HG02588 (cell line): ENCODE data around the gene WWTR1.

Experiments used
- ATAC-seq: cut with Tn5 transposase; IDR thresholded peaks from one replicate; pipeline ENCODE4 v1.9.1; 2021; ENCODE audit warnings: mild to moderate bottlenecking, moderate library complexity; ENCODE audit not compliant: unreplicated experiment

Gene WWTR1

GRCh38 chr3:149596134-149596770, 61.6 kb downstream of the WWTR1 start:
- no peak for ATAC-seq

GRCh38 chr3:149593418-149594160, 64.2 kb downstream of the WWTR1 start:
- ATAC-seq = no peak

DNA sequence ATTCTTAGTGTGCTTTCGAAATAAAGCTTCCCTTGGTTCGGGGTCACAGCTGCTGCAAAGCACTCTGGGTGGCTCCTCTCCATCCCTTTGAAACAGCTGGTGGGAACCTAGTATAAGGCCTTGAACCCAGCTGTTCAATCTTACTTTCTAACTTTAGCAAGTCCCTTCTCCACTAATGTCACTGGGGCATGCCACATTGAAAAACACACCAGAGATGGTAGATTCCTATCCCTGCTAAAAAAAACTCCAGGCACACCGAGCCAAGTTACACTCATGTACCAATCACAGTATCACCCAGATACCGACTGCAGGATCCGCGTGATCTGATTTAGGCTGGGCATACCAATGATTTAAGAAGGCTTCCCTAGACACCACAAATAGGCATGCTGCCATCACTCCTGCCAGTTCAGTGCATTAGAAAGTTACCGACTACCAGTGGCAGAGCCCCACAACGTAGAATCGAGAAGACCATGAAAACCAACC, 65.0 kb downstream of the WWTR1 start:
- ATAC-seq = no peak

GRCh38 chr3:149590691-149591441, 67.0 kb downstream of the WWTR1 start:
- ATAC-seq = no peak

DNA sequence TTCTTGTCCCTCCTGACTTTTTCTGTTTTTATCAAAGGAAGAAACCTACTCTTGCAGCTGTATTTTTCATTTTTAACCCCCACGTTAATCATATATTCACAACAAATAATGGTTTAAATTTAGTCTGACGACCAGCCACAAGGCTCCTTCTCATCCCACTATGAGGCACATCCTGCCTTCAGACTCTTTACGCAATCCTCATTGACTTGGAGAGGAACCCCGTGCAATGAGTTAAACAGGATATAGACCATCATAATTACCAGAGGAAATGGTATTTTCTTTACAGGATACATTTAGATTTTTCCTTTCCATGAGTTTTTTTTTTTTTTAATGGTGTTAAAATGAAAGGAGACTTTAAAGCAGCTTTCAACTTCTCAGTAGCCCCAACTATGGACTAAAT, 68.5 kb downstream of the WWTR1 start:
- ATAC-seq = no peak

DNA sequence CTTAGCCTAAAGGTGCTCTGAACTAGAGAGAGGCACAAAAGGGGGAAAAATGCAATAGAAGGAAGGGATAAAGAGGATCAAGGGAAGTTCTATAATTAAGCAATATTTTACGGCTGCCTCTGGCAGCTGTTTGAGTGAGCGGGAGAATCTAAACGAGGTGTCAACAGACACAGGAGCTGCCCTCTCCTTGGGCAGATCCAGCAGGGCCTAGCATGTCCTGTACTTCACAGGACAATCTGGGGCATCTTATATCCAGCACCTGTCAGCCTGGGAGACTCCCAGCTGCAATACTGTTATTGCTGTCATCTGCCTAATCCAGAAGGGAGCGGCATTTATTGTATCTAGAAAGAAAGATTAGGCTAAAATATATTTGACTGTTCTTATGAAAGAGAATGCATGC, 68.9 kb downstream of the WWTR1 start:
- no peak for ATAC-seq

DNA sequence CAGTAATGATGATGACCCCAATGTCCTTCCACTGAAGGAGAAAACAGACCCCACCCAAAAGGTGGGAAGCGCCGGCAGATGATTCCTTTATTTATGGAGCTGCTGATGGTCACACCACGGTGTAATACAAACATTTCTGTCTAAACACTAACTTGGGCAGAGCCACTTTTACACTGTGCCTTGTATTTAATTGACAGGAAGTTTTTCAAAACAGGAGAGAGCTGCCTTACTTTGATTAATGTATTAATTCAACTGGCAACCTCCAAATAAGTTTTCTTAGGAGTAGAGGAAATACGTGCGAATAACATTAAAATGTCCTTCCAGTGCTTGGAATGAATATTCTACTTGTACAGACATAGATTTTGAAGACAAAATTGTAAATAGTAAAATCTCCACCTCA, 70.4 kb downstream of the WWTR1 start:
- no peak for ATAC-seq

- ATAC-seq = no peak
These were observed 71.0 kb downstream of the WWTR1 start for GRCh38 chr3:149586871-149587270.

- ATAC-seq = peak; percentile 92
These were observed 72.5 kb downstream of the WWTR1 start for GRCh38 chr3:149585401-149585726.

DNA sequence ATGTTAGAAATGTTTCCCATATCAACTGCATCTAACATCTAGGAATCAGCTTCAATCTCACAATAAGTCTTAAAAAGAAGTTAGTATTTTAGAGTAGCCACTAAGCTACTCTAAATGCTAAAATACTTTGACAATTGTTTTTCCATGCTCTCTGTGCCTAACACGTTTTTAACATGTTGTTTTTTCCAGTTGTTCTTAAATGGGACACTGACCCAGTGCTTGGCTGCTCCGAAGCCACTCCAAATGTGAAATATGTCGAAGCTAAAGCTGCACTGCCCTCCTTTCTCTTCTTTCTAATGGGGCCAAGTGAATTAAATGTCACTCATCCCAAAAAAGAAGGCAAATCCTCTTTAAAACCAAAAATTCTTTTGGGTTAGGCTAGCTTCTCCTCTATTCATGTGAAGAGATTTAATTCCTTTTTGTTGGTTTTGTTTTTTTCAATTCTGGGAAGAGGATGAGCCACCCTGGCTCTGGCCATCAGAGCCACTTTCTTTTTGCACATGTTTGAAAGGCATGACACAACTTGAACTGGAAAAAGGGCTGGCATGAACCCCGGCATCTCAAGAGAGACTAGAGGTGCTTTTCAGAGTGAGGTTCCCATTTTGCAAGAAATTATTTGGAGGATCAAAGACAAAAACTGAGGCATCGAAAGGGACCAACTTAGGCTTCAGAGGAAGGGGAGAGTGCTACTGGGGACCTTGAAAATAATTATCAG, 73.7 kb downstream of the WWTR1 start:
- ATAC-seq = no peak

- no peak for ATAC-seq
These were observed 75.4 kb downstream of the WWTR1 start for GRCh38 chr3:149582395-149582794.

DNA sequence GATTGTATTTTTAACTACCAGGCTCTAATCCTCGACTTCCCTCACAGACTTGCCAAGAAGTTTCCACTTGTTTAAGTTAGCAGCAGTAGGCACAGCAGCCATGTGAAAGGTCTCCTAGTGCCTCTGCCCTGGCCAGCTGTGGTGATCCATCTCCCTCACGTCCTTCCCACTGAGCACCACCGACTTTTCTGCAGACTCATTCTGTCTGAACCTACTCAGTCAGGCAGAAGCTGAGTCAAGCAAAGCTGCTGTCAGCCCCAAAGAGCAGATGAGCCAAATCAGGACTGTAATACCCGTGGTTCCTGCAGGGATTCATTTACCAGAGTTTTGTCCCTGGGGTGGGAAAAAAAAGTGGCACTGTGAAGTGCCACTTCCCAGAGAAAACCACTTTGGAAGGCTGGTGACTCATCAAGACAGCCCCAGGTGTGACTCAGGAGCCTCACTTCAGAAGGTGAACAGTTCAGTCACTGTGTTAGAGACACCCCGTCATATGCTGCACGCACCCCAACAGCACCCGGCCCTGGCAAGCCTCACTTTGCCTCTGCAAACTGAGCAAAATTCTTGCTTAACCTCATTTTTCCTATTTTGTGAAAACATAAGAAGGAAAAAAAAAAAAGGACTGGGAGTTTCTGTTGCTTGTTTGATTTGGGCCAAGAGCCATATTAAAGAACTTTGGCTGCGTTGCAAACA, 76.0 kb downstream of the WWTR1 start:
- no peak for ATAC-seq

DNA sequence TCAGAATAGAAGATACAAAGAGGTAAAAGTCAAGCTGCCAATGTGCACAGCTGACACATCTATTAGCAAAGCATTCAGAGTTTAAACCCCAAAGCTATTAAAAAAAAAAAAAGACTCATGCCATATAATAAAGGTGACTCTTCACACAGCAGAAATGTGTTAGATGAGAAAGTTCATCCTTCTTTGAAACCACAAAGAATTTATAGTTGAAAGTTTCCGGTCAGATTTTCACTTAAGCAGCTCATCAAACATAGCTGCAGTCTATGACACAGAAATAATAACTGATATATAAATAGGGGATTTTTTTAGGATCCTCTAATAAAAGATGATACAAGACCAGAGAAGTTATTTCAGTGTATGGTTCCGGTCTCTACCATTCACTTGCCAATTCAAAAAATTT, 76.6 kb downstream of the WWTR1 start:
- no peak for ATAC-seq

GRCh38 chr3:149579838-149580542, 77.8 kb downstream of the WWTR1 start:
- ATAC-seq = no peak

DNA sequence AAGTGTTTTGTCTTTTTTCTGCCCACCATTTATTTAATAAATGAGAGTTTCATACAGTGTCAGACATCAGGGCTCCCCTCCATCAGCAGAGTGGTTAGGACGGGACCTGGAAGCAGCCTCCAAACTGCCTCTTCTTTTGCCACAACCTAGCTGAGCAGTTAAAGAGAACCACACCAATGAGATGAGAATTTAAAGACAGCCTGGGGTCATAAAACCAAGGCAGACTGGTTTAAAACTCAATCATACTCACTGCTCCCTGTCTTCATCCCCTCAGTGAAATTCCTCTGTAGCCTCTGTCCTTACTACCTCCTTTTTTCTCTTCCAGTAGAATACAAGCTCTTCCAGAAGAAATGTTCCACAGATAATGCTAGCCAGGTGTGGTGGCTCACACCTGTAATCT, 78.7 kb downstream of the WWTR1 start:
- no peak for ATAC-seq

DNA sequence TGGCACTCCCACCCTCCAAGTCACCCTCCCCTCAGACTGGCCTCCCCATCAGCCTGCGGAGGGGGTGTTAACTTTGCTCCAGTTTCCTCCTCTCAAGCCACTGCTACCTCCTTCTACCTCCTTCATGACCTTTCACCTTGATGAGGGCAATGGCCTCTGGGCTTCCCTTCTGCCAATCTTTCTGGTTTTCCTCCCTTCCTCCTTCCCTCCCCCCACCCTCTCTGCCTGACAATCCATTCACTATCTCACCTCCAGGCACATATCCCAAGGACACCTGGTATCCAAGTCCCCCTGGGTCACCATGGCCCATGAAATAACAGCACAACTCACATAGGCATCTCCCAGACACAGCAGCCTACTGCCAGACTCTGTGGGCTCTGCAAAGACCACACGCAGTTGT, 80.0 kb downstream of the WWTR1 start:
- no peak for ATAC-seq

- ATAC-seq = peak; percentile 44
These were observed 81.8 kb downstream of the WWTR1 start for GRCh38 chr3:149575961-149576564.

DNA sequence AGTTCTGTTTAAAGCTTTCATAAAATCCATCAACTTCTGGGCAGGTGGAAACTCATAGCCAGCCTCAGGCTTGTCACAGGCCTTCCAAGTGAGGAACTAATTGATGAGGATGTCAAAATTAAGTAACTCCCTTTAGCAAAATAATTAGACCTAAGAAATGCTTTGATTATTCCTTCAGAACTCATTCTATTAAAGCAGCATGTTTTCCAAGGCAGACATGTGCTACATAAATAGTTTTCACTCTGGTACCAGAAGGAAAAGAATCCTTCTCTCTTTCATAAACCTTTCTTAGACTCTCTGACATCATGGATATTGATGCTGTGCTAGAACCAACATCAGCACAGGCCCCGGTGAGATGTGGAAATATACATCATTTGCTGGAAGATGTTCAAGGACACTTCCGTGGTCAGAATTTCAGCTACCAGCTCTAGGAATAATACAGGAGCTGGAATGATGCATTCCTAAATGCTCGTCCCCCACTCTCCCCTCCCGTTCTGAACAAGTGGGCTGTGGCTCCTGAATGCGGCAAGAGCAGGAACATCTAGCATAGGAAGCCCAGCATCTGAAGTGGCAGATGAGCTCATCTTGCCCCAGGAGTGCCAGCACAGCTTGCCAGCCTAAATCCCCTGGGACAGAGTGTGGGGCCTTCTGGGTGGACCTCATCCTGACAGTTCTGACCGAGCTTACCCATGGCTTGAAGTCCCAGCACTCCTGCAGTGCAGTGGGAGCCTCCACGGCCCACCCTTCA, 82.4 kb downstream of the WWTR1 start:
- ATAC-seq = no peak

- no peak for ATAC-seq
These were observed 84.9 kb downstream of the WWTR1 start for GRCh38 chr3:149572796-149573414.
